GM10266 (cell line): ENCODE measurements around the gene FAM120B.
"Not testable (repeated sequence)": the region's sequence is repeated elsewhere in the genome, so short reads cannot be mapped to it uniquely, and the experiment has no call there.

ENCODE experiments used
- DNase-seq: peaks from one replicate; pipeline ENCODE4 v3.0.0; 2012; ENCODE audit errors: extremely low spot score
- TF ChIP-seq, protein P1 (sequence below): IDR thresholded peaks from 2 replicates; pipeline ENCODE4 v1.5.1; 2012; ENCODE audit warnings: mild to moderate bottlenecking, low read depth; ENCODE audit not compliant: control insufficient read depth, insufficient read depth; ENCODE audit errors: missing control alignments

The FAM120B gene

DNA sequence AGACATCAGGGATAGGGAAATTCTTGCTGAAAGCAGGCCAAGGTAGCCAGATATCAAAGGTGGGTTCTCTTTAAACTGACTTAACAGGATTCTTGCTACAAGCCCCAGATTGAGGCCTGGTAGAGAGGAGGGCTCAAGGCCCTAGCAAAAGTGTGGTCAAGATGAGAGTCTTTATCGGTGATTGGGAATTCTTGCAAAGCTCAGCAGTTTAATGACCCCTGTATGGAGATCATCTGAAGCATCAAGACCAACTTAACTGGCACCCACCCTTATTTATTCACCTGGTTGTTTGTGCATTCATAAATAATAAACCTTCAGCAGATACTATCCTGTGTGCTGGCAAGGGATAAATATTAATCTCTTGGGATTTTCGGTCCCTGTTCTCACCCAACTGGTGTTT lies 6.3 kb downstream of the FAM120B start:
- TF ChIP-seq, protein P1, sequence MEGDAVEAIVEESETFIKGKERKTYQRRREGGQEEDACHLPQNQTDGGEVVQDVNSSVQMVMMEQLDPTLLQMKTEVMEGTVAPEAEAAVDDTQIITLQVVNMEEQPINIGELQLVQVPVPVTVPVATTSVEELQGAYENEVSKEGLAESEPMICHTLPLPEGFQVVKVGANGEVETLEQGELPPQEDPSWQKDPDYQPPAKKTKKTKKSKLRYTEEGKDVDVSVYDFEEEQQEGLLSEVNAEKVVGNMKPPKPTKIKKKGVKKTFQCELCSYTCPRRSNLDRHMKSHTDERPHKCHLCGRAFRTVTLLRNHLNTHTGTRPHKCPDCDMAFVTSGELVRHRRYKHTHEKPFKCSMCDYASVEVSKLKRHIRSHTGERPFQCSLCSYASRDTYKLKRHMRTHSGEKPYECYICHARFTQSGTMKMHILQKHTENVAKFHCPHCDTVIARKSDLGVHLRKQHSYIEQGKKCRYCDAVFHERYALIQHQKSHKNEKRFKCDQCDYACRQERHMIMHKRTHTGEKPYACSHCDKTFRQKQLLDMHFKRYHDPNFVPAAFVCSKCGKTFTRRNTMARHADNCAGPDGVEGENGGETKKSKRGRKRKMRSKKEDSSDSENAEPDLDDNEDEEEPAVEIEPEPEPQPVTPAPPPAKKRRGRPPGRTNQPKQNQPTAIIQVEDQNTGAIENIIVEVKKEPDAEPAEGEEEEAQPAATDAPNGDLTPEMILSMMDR: no peak
- no peak for DNase-seq

DNA sequence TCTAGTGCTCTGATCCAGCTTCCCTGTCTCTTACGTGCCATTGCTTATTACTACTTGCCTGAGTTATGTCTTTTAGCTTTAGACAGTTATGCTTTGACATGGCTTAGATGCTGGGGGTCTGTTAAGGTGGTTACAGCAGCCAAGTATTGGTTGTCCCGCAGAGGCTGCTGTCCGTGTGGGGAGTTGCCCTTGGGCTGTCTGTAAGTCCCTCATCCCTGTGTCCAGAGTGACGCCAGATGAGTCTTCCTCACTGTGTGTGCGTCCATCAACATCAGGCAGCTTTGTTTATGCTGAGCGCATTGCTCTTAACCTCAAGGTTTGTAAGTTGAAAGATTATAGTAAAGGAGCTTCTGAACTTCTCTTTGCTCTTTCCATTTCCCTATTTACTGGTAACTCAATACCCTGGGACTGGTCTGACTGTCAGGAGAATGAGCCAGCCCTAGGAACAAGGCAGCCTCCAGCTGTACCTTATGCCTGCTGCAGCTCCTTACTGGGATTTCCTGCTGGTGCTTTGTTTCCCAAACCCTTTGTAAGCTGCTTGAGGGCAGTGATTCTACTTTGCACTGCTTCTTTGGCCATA lies 7.2 kb downstream of the FAM120B start:
- no peak for DNase-seq
- TF ChIP-seq, protein P1: no peak

DNA sequence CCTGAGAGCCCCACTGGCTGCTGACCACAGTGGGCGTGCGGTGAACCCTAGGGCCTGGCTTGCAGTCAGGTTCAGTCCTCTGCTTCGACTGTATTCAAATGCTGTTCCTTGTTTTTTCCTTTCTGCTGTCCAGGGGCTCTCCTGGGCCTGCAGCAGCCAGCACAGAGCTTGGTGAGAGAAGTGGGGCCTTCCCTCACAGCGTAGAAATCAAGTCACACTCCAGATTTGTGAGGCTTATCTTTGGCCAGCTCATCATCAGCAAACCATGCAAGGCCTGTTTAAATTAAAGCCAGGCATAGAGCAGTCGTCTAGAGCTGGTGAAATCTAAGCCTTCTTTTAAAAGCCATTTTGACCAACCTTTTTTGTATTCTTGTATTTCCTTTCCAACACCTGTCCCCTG lies 8.4 kb downstream of the FAM120B start:
- DNase-seq: no peak
- TF ChIP-seq, protein P1: no peak

DNA sequence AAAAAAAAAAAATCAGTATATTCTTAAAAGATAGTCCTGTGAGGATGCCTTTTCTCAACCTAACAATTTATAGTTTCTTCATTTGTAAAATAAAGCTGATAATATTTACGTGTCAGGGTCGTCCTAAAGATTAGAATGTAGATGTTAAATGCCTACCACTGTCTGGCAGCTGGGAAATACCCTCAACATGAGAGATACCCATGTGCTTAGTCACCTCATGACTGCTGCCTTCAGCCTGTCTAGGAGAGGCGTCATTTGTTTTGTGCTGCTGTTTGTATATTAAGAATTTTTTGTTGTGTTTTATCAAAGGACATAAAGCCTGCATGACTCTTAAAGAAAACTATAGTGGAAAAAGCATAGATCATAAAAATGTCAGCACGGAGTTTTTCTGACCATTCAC lies 9.5 kb downstream of the FAM120B start:
- TF ChIP-seq, protein P1: no peak
- no peak for DNase-seq

DNA sequence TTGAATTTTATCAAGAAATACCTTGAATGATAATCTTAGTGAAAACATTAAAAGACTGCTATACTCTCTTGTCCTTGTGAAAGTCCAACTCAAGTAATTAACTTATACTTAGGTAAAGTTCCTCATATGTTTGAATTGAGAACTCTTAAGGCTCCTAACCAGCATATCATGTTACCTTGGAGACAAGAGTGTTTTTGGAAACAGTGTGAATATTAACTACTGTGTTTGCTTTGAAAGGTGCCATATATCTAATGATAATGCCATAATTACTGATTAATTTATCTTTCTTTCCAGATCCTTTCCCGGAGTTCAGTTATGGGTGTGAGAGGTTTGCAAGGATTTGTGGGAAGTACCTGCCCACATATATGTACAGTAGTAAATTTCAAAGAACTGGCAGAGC lies 10.5 kb downstream of the FAM120B start:
- no peak for DNase-seq
- TF ChIP-seq, protein P1: no peak

DNA sequence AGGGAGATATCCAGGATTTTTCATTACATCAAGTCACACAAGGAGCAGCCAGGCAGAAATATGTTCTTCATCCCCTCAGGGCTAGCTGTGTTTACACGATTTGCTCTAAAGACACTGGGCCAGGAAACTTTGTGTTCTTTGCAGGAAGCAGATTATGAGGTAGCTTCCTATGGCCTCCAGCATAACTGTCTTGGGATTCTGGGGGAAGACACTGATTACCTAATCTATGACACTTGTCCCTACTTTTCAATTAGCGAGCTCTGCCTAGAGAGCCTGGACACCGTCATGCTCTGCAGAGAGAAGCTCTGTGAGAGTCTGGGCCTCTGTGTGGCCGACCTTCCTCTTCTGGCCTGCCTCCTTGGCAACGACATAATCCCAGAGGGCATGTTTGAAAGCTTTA lies 11.2 kb downstream of the FAM120B start:
- TF ChIP-seq, protein P1: no peak
- DNase-seq: no peak

DNA sequence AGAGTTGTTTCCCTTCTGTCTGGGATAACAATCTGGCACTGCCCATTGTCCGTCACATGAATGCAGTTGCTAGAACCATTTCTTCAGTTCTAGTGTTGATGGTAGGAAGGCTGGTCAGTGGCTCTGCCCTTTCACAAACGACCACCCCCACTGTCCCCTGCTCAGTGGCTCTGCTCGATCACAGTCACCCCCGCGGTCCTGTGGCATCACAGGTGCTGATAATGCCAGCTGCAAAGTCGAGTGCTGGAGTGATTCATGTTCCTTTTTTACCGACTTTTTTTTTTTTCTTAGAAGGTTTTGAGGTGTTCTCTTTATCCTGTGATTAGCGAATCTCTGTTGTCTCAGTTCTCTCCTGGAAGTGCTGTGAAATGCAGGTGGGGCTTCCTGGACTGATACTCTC lies 22.8 kb downstream of the FAM120B start:
- TF ChIP-seq, protein P1: no peak
- DNase-seq: no peak

DNA sequence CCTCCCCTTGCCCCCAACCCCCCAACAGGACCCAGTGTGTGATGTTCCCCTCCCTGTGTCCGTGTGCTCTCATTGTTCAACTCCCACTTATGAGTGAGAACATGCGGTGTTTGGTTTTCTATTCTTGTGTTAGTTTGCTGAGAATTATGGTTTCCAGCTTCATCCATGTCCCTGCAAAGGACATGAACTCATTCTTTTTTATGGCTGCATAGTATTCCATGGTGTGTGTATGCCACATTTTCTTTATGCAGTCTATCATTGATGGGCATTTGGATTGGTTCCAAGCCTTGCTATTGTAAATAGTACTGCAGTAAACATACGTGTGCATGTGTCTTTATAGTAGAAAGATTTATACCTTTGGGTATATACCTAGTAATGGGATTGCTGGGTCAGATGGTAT lies 28.6 kb downstream of the FAM120B start:
- DNase-seq: not testable (repeated sequence)
